ENCODE results near the gene WNT10A. TPM values are rescaled to one million over a fixed set of nuclear protein-coding genes. Genes with fewer than 3 reads are reported as not detected.

The WNT10A gene
- total RNA-seq: under 1 TPM in 2 of 4 donors, not detected in 2; 0.15 to 0.97 TPM

GRCh38 chr2:218880102-218880858, at the start of gene WNT10A:
WNT10A (plus strand) TSS chr2:218880852; CDS start chr2:218880996, 144 bp downstream.
- H3K4me1 ChIP-seq: peaks cover 0 to 12% of the 10 kb centered on the region in 2 donors
- peaks cover 11 to 30% of the 10 kb centered on the region in 2 donors for H3K27me3 ChIP-seq
- H3K27ac ChIP-seq: no peak within 1 kb of the TSS
- no peaks in the 10 kb centered on the region for H3K36me3 ChIP-seq
- H3K4me3 ChIP-seq: peak within 1 kb of the TSS in 1 of 2 donors; percentile 8
- TF ChIP-seq POLR2A (IDR thresholded peaks at IDR 0.05): no peak
- no peak for TF ChIP-seq CTCF (IDR thresholded peaks at IDR 0.05)
- H3K9me3 ChIP-seq: no peaks in the 10 kb centered on the region
- intact Hi-C loops (cut with DNase I; ENCODE audit: low total_unique reads): no loop called here
- no peak for DNase-seq

- no peaks in the 10 kb centered on the region for H3K27me3 ChIP-seq
- TF ChIP-seq CTCF (IDR thresholded peaks at IDR 0.05) (no peak), POLR2A (IDR thresholded peaks at IDR 0.05) (no peak)
These were observed 49.2 kb upstream of the WNT10A start, which contains the start of gene PRKAG3 for GRCh38 chr2:218831378-218831990. PRKAG3 (minus strand) TSS chr2:218831803.

GRCh38 chr2:218832081-218832480, 48.6 kb upstream of the WNT10A start:
- no peaks in the 10 kb centered on the region for H3K27me3 ChIP-seq
- no peak for DNase-seq
- intact Hi-C loops (cut with DNase I; ENCODE audit: low total_unique reads): no loop called here
- no peak overlapping the region for H3K4me3 ChIP-seq
- no peaks in the 10 kb centered on the region for H3K9me3 ChIP-seq
- H3K4me1 ChIP-seq: no peaks in the 10 kb centered on the region
- H3K27ac ChIP-seq: no peak overlapping the region
- no peak for TF ChIP-seq CTCF (IDR thresholded peaks at IDR 0.05)
- TF ChIP-seq POLR2A (IDR thresholded peaks at IDR 0.05): no peak
- H3K36me3 ChIP-seq: no peaks in the 10 kb centered on the region

More at GRCh38 chr2:218831378-218831990, 49.2 kb upstream of the WNT10A start, which contains the start of gene PRKAG3:
- Histone ChIP-seq H3K4me1 (no peaks in the 10 kb centered on the region), H3K9me3 (no peaks in the 10 kb centered on the region), H3K27ac (no peak within 1 kb of the TSS), H3K4me3 (no peak within 1 kb of the TSS), H3K36me3 (no peaks in the 10 kb centered on the region)
- intact Hi-C loops (cut with DNase I; ENCODE audit: low total_unique reads): no loop called here
- no peak for DNase-seq

- no peak for TF ChIP-seq CTCF (IDR thresholded peaks at IDR 0.05)
- TF ChIP-seq POLR2A (IDR thresholded peaks at IDR 0.05): no peak
- Histone ChIP-seq H3K27ac (no peak overlapping the region), H3K4me1 (no peaks in the 10 kb centered on the region), H3K36me3 (no peaks in the 10 kb centered on the region), H3K9me3 (no peaks in the 10 kb centered on the region), H3K4me3 (no peak overlapping the region), H3K27me3 (no peaks in the 10 kb centered on the region)
- DNase-seq: no peak
- intact Hi-C loops (cut with DNase I; ENCODE audit: low total_unique reads): no loop called here
These were observed 48.1 kb upstream of the WNT10A start for GRCh38 chr2:218832520-218832919.

- DNase-seq: no peak
- Histone ChIP-seq H3K4me3 (no peak overlapping the region), H3K27me3 (no peaks in the 10 kb centered on the region), H3K4me1 (no peaks in the 10 kb centered on the region), H3K9me3 (no peaks in the 10 kb centered on the region), H3K36me3 (no peaks in the 10 kb centered on the region), H3K27ac (no peak overlapping the region)
- TF ChIP-seq POLR2A (IDR thresholded peaks at IDR 0.05): no peak
- TF ChIP-seq CTCF (IDR thresholded peaks at IDR 0.05): no peak
- intact Hi-C loops (cut with DNase I; ENCODE audit: low total_unique reads): no loop called here
These were observed 47.5 kb upstream of the WNT10A start for GRCh38 chr2:218833023-218833609.
